ENCODE data around the gene TAX1BP3. TPM values are rescaled to one million over a fixed set of nuclear protein-coding genes. Genes with fewer than 3 reads are reported as not detected.

Gene TAX1BP3
- total RNA-seq, 1 donor from 2014 or later, result 29.3 TPM

DNA sequence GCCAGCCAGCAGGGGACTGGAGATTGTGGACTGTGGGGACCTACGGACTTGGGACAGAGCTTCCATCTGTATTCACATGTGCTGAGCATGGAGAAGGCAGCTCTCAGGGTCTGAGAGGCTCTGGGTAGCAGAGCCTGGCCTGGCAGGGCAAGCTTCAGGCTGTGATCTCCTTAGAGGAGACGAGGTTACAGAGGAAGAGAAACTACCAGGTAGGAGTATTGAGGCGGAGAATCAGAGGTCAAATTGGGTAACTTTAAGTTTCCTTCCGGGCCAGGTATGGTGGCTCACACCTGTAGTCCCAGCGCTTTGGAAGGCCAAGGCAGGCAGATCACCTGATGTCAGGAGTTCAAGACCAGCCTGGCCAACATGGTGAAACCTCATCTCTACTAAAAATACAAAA is 23.1 kb downstream of the TAX1BP3 start:
- intact Hi-C loops (cut with micrococcal nuclease), result no loop called here
- peak overlapping the region; percentile 40 for H3K27ac Mint-ChIP-seq

DNA sequence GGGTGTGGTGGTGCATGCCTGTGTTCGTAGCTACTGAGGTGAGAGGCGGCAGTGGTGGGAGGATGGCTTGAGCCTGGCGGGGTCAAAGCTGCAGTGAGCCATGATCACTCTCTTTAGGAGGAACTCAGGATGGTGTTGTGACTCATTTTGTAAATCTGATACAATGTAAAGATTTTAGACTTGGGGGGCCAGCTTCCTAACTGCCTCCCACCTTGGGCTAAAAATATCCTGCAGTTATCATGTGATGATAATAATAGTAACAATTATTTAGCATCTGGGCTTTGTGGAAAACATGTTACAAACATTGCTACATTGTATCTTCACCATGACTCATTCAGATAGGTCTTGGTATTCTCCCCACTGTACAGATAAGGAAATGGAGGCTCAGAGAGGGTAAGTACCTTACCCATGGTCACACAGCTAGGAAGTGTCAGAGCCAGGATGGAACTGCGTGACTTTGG is 24.5 kb downstream of the TAX1BP3 start:
- intact Hi-C loops (cut with micrococcal nuclease), result no loop called here

More for the DNA sequence above, 23.1 kb downstream of the TAX1BP3 start:
- DNase-seq (ENCODE audit: low spot score), result no peak
- H3K4me1 Mint-ChIP-seq (ENCODE audit: low read depth), result peaks cover 37% of the 10 kb centered on the region
- H3K4me3 Mint-ChIP-seq, result no peak overlapping the region
- peaks cover 37% of the 10 kb centered on the region for H3K36me3 Mint-ChIP-seq (ENCODE audit: low read depth)
- no peaks in the 10 kb centered on the region for H3K27me3 Mint-ChIP-seq (ENCODE audit: insufficient read depth)
- no peaks in the 10 kb centered on the region for H3K9me3 Mint-ChIP-seq

GRCh38 chr17:3641717-3642486 is 26.5 kb downstream of the TAX1BP3 start:
- Mint-ChIP-seq H3K9me3 (no peaks in the 10 kb centered on the region), H3K27me3 (ENCODE audit: insufficient read depth) (no peaks in the 10 kb centered on the region), H3K36me3 (ENCODE audit: low read depth) (peaks cover 35% of the 10 kb centered on the region), H3K4me3 (no peak overlapping the region), H3K27ac (peak overlapping the region; percentile 48), H3K4me1 (ENCODE audit: low read depth) (peaks cover 65% of the 10 kb centered on the region)
- intact Hi-C loops (cut with micrococcal nuclease), result no loop called here
- DNase-seq (ENCODE audit: low spot score), result no peak

More for the DNA sequence above, 24.5 kb downstream of the TAX1BP3 start:
- Mint-ChIP-seq H3K27ac (peak overlapping the region; percentile 87), H3K4me1 (ENCODE audit: low read depth) (peaks cover 48% of the 10 kb centered on the region), H3K36me3 (ENCODE audit: low read depth) (peaks cover 35% of the 10 kb centered on the region), H3K27me3 (ENCODE audit: insufficient read depth) (no peaks in the 10 kb centered on the region), H3K4me3 (no peak overlapping the region), H3K9me3 (no peaks in the 10 kb centered on the region)
- no peak for DNase-seq (ENCODE audit: low spot score)

DNA sequence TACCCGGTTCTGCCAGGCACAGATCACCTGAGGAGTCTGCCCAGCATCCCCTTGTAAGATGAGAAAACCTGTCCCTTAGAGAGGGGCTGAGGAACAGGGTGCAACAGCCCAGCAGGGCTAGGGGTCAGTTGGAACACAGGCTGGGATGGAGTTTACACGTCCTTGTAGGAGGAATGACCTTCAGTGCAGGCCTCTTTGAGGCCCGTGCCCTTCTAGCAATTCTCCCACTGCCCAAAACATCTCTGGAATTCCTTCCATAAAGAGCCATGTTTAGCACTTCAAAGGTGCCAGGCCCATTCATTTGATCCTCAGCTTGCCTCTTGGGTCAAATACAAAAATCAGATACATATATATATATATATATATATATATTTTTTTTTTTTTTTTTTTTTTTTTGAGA is 27.4 kb downstream of the TAX1BP3 start:
- H3K4me3 Mint-ChIP-seq, result no peak overlapping the region
- H3K4me1 Mint-ChIP-seq (ENCODE audit: low read depth), result peaks cover 65% of the 10 kb centered on the region
- intact Hi-C loops (cut with micrococcal nuclease), result no loop called here
- H3K36me3 Mint-ChIP-seq (ENCODE audit: low read depth), result peaks cover 35% of the 10 kb centered on the region
- H3K27me3 Mint-ChIP-seq (ENCODE audit: insufficient read depth), result no peaks in the 10 kb centered on the region
- H3K9me3 Mint-ChIP-seq, result no peaks in the 10 kb centered on the region
- no peak for DNase-seq (ENCODE audit: low spot score)
- H3K27ac Mint-ChIP-seq, result peak overlapping the region; percentile 90

DNA sequence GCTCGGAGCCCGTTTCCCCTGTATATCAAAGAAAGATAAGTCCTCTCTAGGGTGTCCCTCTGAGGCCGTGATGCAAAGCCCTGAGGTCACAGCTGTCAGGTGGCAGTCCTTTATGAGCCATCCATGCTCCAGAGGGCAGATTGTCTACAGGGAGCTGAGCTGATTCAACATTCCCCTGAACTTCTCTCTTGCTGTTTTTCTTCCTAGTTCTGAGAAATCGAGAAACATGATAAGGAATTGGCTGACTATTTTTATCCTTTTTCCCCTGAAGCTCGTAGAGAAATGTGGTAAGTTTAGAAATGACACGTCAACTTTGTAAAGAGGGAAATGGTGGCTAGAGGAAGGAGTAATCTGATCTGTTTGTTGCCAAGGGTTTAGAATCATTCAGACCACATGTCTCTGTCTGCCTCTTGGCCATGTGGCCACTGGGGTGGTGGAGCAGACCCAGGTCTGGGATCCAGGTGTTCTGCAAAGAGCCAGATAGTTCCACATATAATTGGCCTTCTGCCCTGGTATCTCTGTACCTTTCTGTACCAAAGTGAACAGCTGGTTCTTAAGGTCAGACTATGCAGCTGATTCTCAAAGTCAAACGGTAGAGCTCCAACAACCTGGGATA is 28.3 kb downstream of the TAX1BP3 start:
- Mint-ChIP-seq H3K4me1 (ENCODE audit: low read depth) (peaks cover 66% of the 10 kb centered on the region), H3K36me3 (ENCODE audit: low read depth) (peaks cover 32% of the 10 kb centered on the region), H3K27ac (peak overlapping the region; percentile 90), H3K4me3 (peak overlapping the region; percentile 78), H3K9me3 (no peaks in the 10 kb centered on the region), H3K27me3 (ENCODE audit: insufficient read depth) (no peaks in the 10 kb centered on the region)
- DNase-seq (ENCODE audit: low spot score), result no peak
- intact Hi-C loops (cut with micrococcal nuclease), result loop anchor here (1.0 to 5.0 kb wide), 4 partner anchors 28 to 593 kb away; partner anchors contain the start of genes EMC6, HASPIN and TAX1BP3

DNA sequence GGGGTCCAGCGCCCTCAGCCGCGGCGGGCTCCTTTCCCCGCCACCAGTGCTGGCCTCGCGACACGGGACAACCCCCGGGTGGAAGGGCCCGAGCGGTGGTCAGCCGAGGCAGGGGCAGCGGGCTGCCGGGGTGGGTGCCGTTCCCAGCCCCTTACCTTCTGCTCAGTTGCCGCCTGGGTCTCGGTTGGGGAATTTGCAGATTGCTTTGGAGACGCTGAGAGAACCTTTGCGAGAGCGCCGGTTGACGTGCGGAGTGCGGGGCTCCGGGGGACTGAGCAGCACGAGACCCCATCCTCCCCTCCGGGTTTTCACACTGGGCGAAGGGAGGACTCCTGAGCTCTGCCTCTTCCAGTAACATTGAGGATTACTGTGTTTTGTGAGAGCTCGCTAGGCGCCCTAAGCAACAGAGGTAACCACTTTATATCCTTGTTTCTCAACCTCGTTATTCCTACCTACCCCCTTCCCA is 31.4 kb downstream of the TAX1BP3 start:
- H3K36me3 Mint-ChIP-seq (ENCODE audit: low read depth), result peaks cover 27% of the 10 kb centered on the region
- no peaks in the 10 kb centered on the region for H3K27me3 Mint-ChIP-seq (ENCODE audit: insufficient read depth)
- peak overlapping the region; percentile 55 for H3K27ac Mint-ChIP-seq
- DNase-seq (ENCODE audit: low spot score), result no peak
- H3K4me3 Mint-ChIP-seq, result peak overlapping the region; percentile 95
- peaks cover 53% of the 10 kb centered on the region for H3K4me1 Mint-ChIP-seq (ENCODE audit: low read depth)
- H3K9me3 Mint-ChIP-seq, result no peaks in the 10 kb centered on the region
- intact Hi-C loops (cut with micrococcal nuclease), result loop anchor here (1.0 to 5.0 kb wide), 7 partner anchors 31 to 590 kb away; partner anchors contain the start of genes CAMKK1, EMC6, HASPIN and TAX1BP3

DNA sequence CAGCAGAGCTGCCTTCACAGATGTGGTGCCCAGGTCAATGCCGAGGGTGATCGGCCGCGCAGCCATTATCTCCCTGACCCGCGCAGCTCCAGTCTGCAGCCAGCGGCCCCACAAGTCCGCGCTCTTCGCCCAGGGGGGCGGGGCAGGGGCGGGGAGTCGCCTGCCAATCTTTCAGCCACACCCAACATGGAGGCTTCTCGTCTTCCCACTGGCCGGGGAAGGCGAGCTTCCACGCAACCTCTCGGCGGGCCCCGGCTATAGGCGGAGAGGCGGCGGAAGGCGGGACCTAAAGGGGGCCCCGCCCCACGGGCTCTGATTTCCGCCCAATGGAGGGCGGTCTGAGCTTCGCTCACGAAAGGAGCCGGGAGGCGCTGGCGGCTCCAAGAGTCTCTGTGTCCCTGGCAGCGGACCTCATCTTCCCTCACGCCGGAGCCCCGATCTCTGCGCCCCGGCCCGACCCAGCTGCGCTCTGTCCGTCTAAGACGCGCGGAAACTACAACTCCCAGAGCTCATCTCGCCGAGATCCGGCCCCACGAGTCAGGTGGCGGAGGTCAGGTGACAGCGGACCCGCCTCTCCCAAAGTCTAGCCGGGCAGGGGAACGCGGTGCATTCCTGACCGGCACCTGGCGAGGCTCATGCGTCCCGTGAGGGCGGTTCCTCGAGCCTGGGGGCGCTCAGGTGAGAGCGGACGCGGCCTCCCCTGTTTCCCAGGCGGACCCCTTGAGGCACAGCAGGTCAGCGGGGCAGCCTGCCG is 32.0 kb downstream of the TAX1BP3 start, which contains the start of the genes CTNS and SHPK:
TSS of gene CTNS (plus strand) at position 607 of the 754 bp plus-strand sequence. CDS start 3,447 bp downstream, outside the sequence.
TSS of gene SHPK (minus strand) at position 97 of the 754 bp plus-strand sequence. CDS start at position 66, 31 bp downstream.
- H3K27me3 Mint-ChIP-seq (ENCODE audit: insufficient read depth), result no peaks in the 10 kb centered on the region
- peak within 1 kb of the TSS; percentile 95 for H3K4me3 Mint-ChIP-seq
- H3K9me3 Mint-ChIP-seq, result no peaks in the 10 kb centered on the region
- H3K36me3 Mint-ChIP-seq (ENCODE audit: low read depth), result peaks cover 25% of the 10 kb centered on the region
- peaks cover 48% of the 10 kb centered on the region for H3K4me1 Mint-ChIP-seq (ENCODE audit: low read depth)
- peak; percentile 95 for DNase-seq (ENCODE audit: low spot score)
- intact Hi-C loops (cut with micrococcal nuclease), result loop anchor here (1.0 to 5.0 kb wide), 7 partner anchors 32 to 589 kb away; partner anchors contain the start of genes CAMKK1, EMC6, HASPIN and TAX1BP3
- H3K27ac Mint-ChIP-seq, result peak within 1 kb of the TSS; percentile 98

DNA sequence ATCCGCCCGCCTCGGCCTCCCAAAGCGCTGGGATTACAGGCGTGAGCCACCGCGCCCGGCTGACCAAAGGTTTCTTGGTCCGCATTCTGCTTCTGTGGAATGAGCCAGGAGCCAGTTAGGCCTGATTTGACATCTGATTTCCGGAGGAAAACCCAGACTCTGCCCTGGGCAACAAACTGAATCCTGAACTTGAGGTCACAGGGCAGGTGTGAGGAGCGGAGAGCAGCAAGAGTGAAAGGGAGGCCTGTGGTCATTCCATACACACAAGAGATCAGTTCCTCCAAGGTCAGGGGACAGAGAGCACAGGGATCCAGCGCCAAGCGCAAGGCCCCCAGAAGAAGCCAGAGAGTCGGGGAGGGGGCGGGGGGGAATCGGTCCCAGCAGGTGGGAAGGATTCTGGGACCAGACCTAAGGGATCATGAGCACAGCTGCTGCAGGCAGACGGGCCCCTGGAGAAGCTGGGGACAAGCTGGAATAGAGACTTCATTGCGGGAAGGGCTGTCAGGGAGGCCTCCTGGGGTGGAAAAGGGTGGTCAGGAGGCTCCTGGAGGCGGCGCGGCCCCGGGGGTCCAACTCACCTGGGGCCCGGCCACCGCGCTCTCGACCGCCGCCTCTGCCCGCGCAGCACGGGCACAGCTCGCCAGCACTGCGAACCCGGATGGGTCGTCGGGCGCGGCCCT is 32.8 kb downstream of the TAX1BP3 start:
- Mint-ChIP-seq H3K4me1 (ENCODE audit: low read depth) (peaks cover 43% of the 10 kb centered on the region), H3K27ac (peak overlapping the region; percentile 75), H3K4me3 (peak overlapping the region; percentile 95), H3K27me3 (ENCODE audit: insufficient read depth) (no peaks in the 10 kb centered on the region), H3K9me3 (no peaks in the 10 kb centered on the region), H3K36me3 (ENCODE audit: low read depth) (peaks cover 23% of the 10 kb centered on the region)
- intact Hi-C loops (cut with micrococcal nuclease), result loop anchor here (1.0 to 5.0 kb wide), 7 partner anchors 33 to 588 kb away; partner anchors contain the start of genes CAMKK1, EMC6, HASPIN and TAX1BP3
- no peak for DNase-seq (ENCODE audit: low spot score)

GRCh38 chr17:3632287-3632686 is 36.1 kb downstream of the TAX1BP3 start:
- peaks cover 15% of the 10 kb centered on the region for H3K4me1 Mint-ChIP-seq (ENCODE audit: low read depth)
- H3K27ac Mint-ChIP-seq, result no peak overlapping the region
- DNase-seq (ENCODE audit: low spot score), result no peak
- no peak overlapping the region for H3K4me3 Mint-ChIP-seq
- no peaks in the 10 kb centered on the region for H3K9me3 Mint-ChIP-seq
- intact Hi-C loops (cut with micrococcal nuclease), result no loop called here
- H3K27me3 Mint-ChIP-seq (ENCODE audit: insufficient read depth), result no peaks in the 10 kb centered on the region
- peaks cover 15% of the 10 kb centered on the region for H3K36me3 Mint-ChIP-seq (ENCODE audit: low read depth)

GRCh38 chr17:3630781-3631180 is 37.6 kb downstream of the TAX1BP3 start:
- Mint-ChIP-seq H3K27ac (peak overlapping the region; percentile 48), H3K36me3 (ENCODE audit: low read depth) (peaks cover 21% of the 10 kb centered on the region), H3K4me1 (ENCODE audit: low read depth) (peaks cover 12% of the 10 kb centered on the region), H3K27me3 (ENCODE audit: insufficient read depth) (no peaks in the 10 kb centered on the region), H3K4me3 (no peak overlapping the region), H3K9me3 (no peaks in the 10 kb centered on the region)
- intact Hi-C loops (cut with micrococcal nuclease), result no loop called here
- DNase-seq (ENCODE audit: low spot score), result no peak

DNA sequence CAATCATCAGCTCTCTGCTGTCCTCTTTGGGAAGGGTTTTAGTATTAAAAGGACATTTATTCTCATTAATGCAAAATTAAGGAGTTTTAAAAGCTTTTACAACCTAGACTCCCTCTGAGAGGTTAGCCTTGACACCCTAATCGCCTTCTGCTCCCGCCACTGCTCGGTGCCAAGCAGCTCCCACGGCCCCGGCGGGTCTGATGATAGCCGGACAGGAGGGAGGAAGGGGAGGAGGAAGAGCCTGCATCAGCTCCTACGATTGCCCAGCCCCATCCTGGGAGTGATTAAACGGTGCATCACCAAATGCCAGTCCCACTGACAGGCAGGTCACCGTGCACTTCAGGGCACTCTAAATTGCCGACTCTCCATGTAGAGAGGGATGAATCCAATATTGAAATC is 40.6 kb downstream of the TAX1BP3 start:
- Mint-ChIP-seq H3K4me3 (no peak overlapping the region), H3K27ac (no peak overlapping the region), H3K27me3 (ENCODE audit: insufficient read depth) (no peaks in the 10 kb centered on the region), H3K9me3 (no peaks in the 10 kb centered on the region), H3K4me1 (ENCODE audit: low read depth) (no peaks in the 10 kb centered on the region), H3K36me3 (ENCODE audit: low read depth) (peaks cover 23% of the 10 kb centered on the region)
- no peak for DNase-seq (ENCODE audit: low spot score)
- intact Hi-C loops (cut with micrococcal nuclease), result no loop called here

Data from activated T-helper 1 cell treated with anti-CD3 and anti-CD28 coated beads, Interleukin-12 subunit alpha, Interleukin-12 subunit beta, Interleukin-2, Interleukin-4 antibody, amounts not matched to agents 30 ng/mL and 10 ng/mL and 1 ng/mL, durations not matched to agents 14 hours and 24 hours and 36 hours (primary cell).